Measurements from ENCODE around the gene P2RY8. TPM values are rescaled to one million over a fixed set of nuclear protein-coding genes. Genes with fewer than 3 reads are reported as not detected.

The P2RY8 gene
- not detected in 2 replicates for total RNA-seq
- long read RNA-seq = 0 reads

DNA sequence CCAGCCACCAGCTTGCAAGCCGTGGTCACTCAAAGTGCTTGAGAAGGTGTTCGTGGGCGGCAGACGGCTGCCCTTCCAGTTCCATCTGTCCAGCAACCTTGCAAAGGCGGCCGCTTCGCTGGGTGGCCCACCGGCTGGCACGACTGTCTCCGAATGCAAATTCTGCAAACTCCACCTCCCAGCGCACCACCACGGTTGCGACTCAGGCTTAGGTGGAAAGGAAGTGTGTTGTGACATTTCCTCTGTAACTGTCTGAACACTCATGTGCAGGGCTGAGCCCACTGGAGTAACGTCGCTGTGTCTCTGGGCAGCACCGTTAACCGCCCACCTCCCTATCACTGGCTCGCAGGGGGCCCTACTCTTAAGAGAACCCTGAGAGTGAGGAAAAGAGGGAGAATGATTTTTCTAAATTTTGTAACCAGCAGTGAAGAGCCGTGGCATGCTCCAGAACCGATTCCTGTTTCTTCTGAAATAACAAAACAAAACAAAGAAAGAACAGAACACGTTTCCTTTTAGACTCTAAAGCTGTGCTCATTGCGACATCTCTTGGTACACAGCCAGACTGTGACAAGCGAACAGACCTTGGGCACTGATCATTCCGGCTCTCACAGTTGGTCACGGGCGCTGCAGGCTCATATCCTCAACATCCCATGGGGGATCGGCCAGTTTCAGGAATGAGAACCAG, at the start of gene P2RY8:
TSS of gene P2RY8 (minus strand) at position 155 of the 685 bp plus-strand sequence. CDS start 70,627 bp downstream, outside the sequence.
- no peak for DNase-seq (ENCODE audit: extremely low spot score, unreplicated experiment)
- no peaks in the 10 kb centered on the region for H3K4me1 Mint-ChIP-seq (ENCODE audit: unreplicated experiment)
- H3K36me3 Mint-ChIP-seq (ENCODE audit: unreplicated experiment) = no peaks in the 10 kb centered on the region
- no peaks in the 10 kb centered on the region for H3K9me3 Mint-ChIP-seq (ENCODE audit: unreplicated experiment)
- no peaks in the 10 kb centered on the region for H3K27me3 Mint-ChIP-seq (ENCODE audit: unreplicated experiment)
- TF ChIP-seq CTCF (IDR thresholded peaks at IDR 0.05) = no peak
- H3K4me3 Mint-ChIP-seq (ENCODE audit: unreplicated experiment) = no peak within 1 kb of the TSS
- H3K27ac Mint-ChIP-seq (ENCODE audit: unreplicated experiment) = no peak within 1 kb of the TSS

DNA sequence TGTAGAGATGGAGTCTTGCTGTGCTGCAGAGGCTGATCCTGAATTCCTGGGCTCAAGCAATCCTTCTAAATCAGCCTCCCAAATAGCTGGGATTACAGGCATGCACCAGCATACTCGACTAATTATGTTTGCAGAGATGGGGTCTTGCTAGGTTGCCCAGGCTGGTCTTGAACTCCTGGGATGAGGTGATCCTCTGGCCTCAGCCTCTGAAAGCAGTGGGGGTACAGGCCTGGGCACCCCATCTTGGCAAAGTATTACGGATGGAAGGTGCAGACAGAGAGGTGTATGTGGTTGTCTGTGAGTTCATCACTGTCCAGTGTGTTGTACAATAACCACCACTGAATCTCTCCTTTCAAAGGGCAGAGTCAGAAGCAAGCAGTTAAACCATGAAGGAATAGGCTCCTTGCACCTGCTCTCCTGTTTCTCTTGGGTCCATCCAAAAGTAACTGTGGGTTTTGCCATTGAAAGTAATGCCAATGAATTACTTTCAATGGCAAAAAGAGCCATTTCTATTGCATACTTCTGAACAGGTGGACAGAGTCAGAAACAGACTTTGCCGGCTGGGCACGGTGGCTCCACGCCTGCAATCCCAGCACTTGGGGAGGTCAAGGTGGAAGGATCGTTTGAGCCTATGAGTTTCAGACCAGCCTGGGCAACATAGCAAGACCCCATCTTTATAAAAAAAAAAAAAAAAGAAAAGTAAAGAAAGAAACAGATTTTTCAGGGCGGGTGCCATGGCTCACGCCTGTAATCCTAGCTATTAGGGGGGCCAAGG, 47.4 kb upstream of the P2RY8 start:
- H3K27me3 Mint-ChIP-seq (ENCODE audit: unreplicated experiment) = no peaks in the 10 kb centered on the region
- no peak overlapping the region for H3K4me3 Mint-ChIP-seq (ENCODE audit: unreplicated experiment)
- H3K27ac Mint-ChIP-seq (ENCODE audit: unreplicated experiment) = no peak overlapping the region
- TF ChIP-seq CTCF (IDR thresholded peaks at IDR 0.05) = no peak
- no peak for DNase-seq (ENCODE audit: extremely low spot score, unreplicated experiment)
- peaks cover 2% of the 10 kb centered on the region for H3K4me1 Mint-ChIP-seq (ENCODE audit: unreplicated experiment)
- no peaks in the 10 kb centered on the region for H3K9me3 Mint-ChIP-seq (ENCODE audit: unreplicated experiment)
- H3K36me3 Mint-ChIP-seq (ENCODE audit: unreplicated experiment) = no peaks in the 10 kb centered on the region

DNA sequence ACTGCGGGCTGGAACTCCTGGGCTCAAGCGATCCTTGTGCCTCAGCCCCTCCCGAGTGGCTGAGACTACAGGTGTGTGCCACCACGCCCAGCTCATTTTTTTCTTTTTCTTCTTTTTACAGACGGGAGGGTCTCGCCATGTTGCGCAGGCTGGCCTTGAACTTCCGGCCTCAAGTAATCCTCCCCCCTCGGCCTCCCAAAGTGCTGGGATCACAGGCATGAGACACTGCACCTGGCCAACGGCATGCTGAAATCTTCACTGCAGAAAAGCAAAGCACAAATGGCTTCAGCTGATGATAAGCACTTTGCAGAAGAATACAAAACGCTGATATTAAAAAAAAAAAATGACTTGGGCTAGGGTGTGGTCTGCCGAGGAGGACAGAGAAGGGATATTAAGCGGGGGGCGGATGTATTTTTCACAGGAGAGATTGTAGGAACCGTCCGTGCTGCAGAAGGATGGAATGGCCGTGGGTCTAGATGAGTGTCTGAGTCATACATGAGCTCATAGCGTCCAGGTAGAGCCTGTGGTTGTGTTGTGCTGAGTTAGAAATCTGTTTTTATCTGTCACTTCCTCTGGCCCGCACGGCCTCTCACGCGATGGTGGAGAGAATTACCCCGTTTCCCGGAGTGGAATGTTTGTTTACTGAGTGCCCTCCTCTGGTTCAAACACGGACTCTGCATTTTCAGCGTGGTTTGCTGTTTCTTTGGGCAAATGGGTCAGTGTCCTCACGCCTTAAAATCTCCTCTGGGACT, 45.9 kb upstream of the P2RY8 start:
- H3K4me3 Mint-ChIP-seq (ENCODE audit: unreplicated experiment) = no peak overlapping the region
- no peak overlapping the region for H3K27ac Mint-ChIP-seq (ENCODE audit: unreplicated experiment)
- no peaks in the 10 kb centered on the region for H3K9me3 Mint-ChIP-seq (ENCODE audit: unreplicated experiment)
- H3K4me1 Mint-ChIP-seq (ENCODE audit: unreplicated experiment) = peaks cover 2% of the 10 kb centered on the region
- H3K27me3 Mint-ChIP-seq (ENCODE audit: unreplicated experiment) = no peaks in the 10 kb centered on the region
- TF ChIP-seq CTCF (IDR thresholded peaks at IDR 0.05) = no peak
- DNase-seq (ENCODE audit: extremely low spot score, unreplicated experiment) = no peak
- H3K36me3 Mint-ChIP-seq (ENCODE audit: unreplicated experiment) = no peaks in the 10 kb centered on the region

- Mint-ChIP-seq H3K4me3 (ENCODE audit: unreplicated experiment) (no peak overlapping the region), H3K9me3 (ENCODE audit: unreplicated experiment) (no peaks in the 10 kb centered on the region), H3K36me3 (ENCODE audit: unreplicated experiment) (no peaks in the 10 kb centered on the region), H3K4me1 (ENCODE audit: unreplicated experiment) (no peaks in the 10 kb centered on the region), H3K27ac (ENCODE audit: unreplicated experiment) (no peak overlapping the region), H3K27me3 (ENCODE audit: unreplicated experiment) (no peaks in the 10 kb centered on the region)
- TF ChIP-seq CTCF (IDR thresholded peaks at IDR 0.05) = peak; percentile 70
- DNase-seq (ENCODE audit: extremely low spot score, unreplicated experiment) = peak; percentile 85
Measured at GRCh38 chrX:1581132-1581531, 44.1 kb upstream of the P2RY8 start.

Data from osteocyte (in vitro differentiated cells).